HG03025 (cell line): ENCODE results near the gene FOXP1.

Experiments
- ATAC-seq: cut with Tn5 transposase; IDR thresholded peaks from one replicate; pipeline ENCODE4 v1.9.1; 2021; ENCODE audit warnings: mild to moderate bottlenecking, moderate library complexity; ENCODE audit not compliant: unreplicated experiment, low FRiP score

FOXP1 gene

GRCh38 chr3:71583566-71584393 lies at the start of gene FOXP1:
FOXP1 (minus strand) TSS chr3:71583728; CDS start chr3:71198381, 385,347 bp downstream.
- no peak for ATAC-seq

- no peak for ATAC-seq
Measured at GRCh38 chr3:71629711-71630110, 46.2 kb upstream of the FOXP1 start.

DNA sequence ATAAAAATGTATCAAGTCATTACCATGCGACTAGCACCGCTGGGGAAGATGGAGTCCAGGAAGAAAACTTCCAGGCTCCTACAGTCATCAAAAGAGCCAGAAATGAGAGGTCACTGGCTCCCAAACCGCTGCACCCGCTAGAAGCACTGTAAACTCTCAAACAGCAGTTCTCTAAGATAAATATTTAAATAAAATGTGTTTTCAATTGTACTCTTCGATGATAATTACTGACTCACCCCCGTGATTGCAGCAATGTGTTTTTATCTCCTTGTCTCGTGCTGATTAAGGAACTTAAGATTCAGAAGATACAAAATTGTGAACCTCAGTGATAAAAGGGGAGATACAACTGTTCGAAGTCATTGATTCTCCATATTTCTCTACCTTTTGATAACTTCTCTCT lies 45.8 kb upstream of the FOXP1 start:
- no peak for ATAC-seq

DNA sequence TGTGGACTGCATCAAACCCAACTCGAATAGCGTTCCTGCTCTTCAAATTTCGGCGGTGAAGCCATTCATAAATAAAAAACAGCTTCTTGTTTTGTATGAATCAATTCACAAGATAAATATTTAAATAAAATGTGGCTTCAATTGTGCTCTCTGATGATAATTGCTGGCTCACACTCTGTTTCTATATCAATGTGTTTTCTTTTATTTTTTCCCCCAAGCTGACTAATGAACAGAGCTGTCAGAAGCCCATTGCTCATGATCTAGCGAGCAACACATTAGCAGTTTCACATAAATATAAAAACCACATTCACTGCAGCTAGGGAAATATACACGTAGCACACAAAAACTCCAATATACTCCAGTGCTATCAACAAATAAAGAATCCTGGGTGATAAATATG lies 45.0 kb upstream of the FOXP1 start:
- ATAC-seq = no peak

- no peak for ATAC-seq
Measured at GRCh38 chr3:71625676-71626075, 42.1 kb upstream of the FOXP1 start.

DNA sequence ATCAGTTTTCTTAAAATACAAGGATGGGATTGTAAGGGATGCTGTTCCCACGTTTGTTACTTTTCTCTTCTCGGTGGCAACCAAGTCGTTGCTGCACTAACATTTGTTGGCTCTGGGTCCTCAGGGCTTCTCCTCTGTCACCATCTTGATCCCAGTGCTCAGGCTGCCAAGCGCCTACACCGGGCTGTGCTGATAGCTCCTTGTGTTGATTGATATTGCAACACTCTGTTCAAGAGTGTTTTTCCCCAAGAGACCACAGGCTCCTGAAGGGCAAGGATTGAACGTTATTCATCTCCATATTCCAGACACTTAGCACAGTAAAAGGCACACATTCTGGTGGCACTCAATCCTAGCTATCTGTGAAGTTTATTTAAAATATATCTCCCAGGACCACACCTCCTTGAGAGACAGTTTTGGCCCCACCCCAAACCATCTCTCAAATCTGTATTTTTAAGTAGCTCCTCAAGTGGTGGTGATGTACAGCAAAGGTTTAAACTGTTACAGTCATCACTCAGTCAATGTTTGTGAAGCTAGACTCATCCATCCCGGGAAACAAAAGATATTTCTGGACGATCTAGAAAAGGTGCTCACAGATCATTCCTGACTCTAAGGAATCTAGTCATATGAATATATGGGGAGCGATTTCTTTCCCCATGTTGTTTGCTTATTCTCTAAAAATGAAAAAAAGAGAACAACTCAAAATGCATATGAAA lies 38.5 kb upstream of the FOXP1 start:
- no peak for ATAC-seq

GRCh38 chr3:71618538-71618937 lies 35.0 kb upstream of the FOXP1 start:
- ATAC-seq = no peak

DNA sequence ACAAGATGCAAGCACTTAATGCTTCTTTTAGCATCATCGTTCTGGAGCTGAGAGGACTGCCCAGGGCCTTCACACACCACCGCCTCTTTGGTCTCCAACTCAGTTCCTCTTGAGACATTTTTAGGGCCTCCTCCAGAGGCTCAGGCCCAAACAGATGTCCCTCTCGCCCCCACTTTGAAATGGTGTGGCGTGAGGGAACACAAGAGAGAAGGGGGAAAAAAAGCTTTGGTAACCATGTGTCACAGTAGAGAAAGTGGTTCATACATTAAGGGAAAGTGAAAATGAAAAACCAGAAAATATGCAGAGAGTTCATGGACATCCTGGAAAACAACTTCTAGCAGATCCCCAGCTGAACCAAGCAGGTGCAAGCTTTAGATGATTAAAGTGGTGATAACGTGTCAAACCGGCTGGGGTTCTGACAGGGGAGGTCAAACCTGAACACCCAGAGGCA lies 33.1 kb upstream of the FOXP1 start:
- ATAC-seq = no peak

DNA sequence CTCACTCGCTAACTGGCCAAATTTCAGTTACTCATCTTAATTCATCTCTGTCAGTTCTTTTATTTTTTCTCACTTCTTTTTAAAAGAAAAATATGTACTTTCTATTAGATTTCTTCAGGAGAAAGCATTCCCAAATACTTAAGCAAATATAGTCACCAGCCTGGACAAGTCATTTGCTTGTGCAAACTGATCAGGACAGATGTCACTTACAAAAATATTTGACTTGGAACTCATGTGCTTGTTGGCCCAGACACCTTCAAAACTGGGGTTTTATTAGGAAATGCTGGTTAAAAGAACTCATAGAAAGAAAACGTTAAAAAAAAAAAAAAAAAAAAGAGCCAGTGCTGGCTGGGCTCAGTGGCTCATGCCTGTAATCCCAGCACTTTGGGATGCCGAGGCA lies 31.3 kb upstream of the FOXP1 start:
- no peak for ATAC-seq

- no peak for ATAC-seq
Measured at GRCh38 chr3:71614426-71614825, 30.9 kb upstream of the FOXP1 start.

DNA sequence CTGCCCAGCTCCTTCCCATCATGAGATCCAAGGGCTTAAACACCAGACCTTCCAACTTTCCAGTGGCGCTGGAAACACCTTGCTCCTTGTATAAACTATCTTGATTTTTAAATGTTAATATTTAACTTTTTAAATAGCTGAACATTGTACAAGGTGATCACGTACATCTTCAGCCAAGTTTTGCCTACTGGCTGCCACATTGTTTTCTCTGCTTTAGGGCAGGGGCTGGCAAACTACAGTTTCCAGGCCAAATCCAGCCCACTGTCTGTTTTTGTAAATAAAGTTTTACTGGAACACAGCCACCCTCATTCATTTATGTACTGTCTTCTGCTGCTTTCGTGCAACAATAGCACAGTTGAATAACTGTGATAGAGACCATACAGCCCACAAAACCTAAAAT lies 27.6 kb upstream of the FOXP1 start:
- ATAC-seq = no peak

- ATAC-seq = no peak
Measured at GRCh38 chr3:71607364-71607763, 23.8 kb upstream of the FOXP1 start.

DNA sequence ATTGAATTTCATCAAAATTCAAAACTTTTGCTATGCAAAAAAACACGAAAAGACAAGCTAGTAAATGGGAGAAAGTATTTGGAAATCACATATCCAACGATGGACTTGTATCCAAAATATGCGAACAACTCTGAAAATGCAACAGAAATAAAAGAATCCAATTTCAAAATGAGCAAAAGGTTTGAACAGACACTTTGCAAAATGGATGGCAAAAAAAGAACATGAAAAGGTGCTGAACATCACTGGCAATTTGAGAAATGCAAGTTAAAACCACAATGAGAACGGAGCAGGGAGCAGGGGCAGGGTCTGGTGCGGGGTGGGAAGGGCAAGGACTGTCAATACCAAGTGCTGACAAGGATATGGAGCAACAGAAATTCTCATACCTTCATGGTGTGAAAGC lies 23.1 kb upstream of the FOXP1 start:
- no peak for ATAC-seq

DNA sequence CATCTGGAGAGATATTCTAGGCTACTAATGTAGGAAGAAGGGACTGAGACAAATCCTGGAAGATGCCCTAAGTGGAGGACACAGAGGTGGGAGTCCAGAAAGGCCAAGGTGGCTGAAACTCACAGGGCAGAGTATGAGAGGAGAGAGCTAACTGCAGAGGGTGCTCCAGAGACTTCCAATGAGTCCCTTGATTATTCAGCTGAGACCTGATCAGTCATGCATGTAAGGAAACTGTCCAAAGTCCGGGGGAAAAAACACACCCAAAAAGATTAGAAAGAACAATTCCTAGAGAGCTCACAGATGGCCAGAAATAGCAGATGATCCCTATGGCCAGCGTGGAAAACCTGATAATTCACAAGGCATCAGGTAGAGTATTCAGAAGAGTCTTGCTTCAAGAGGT lies 18.7 kb upstream of the FOXP1 start:
- ATAC-seq = no peak

GRCh38 chr3:71601811-71602210 lies 18.3 kb upstream of the FOXP1 start:
- ATAC-seq = no peak

DNA sequence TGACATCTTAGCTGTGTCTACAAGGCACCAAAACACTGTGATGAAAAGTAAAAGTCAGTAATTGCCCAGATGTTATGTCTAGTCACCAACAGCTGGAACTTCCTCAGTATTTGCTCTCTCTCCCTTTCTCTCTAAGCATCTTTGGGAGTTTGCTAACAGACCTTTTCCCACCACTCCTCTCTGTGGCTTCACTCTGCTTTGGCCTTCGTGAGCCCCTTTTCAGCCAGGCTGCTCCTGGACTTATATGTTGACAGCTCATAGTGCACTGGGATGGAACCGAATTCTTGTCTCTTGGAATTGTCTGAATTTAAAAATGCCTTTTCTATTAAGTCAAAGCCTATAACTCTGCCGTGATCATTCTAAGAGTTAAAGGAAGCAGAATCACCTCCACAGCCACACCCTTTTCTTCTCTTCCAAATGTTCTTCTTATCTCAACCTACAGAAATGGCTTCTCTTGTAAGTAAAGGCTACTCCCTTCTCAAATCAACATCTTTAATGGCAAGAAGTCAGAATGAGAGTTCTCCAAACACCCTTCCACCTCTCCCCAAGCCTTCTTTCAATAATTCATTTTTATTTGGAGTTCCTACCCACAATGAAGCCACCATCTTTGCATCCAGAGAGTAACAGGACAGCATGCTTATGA lies 17.2 kb upstream of the FOXP1 start:
- no peak for ATAC-seq

DNA sequence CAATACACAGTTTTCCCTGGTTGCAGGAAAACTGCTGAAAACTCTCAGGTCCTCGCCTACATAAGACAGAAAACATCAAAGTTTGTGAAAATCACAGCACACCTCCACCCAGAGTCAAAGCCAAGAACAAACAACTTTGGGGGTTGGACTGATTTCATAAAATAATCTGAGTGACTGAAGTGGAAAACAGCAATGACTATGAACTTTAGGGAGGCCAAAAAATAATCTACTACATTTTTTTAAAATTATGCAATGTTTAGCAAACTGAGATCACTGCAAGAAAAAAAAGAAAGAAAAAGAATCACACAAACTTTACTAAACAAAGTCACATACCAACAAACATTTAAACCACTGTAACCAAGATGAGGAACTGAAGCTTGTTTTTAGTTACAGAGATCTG lies 15.9 kb upstream of the FOXP1 start:
- ATAC-seq = no peak

- no peak for ATAC-seq
Measured at GRCh38 chr3:71598292-71598691, 14.8 kb upstream of the FOXP1 start.

GRCh38 chr3:71597286-71597685 lies 13.8 kb upstream of the FOXP1 start:
- no peak for ATAC-seq

- ATAC-seq = no peak
Measured at GRCh38 chr3:71593106-71593505, 9.6 kb upstream of the FOXP1 start.

DNA sequence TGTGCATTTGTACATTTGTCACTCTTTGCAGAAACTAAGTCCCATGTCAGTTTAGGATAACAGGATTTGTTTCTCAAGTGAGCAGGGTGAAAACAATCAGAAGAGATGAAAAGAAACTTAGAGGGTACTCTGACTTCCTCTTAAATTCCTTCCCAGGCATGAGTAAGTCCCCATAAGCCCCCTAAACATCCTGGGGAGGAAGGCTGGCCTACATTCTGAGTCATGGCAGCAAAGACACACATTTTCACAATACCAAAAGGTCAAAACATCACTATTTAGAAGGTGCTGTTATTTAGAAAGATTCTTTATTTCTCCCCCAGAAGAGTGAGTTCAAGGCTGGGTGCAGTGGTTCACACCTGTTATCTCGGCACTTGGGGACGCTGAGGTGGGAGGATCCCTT lies 7.6 kb upstream of the FOXP1 start:
- ATAC-seq = no peak
